Activated naive CD4-positive, alpha-beta T cell treated with anti-CD3 and anti-CD28 coated beads for 36 hours (primary cell): ENCODE measurements around the gene NUDT8. TPM values are rescaled to one million over a fixed set of nuclear protein-coding genes. Genes with fewer than 3 reads are reported as not detected.
"Not testable (repeated sequence)": the region's sequence is repeated elsewhere in the genome, so short reads cannot be mapped to it uniquely, and the experiment has no call there.

Experiments
- CTCF ChIA-PET: fragments of 350-600 bp; sonication (Branson Sonifier 250); formaldehyde crosslinking; loops from one replicate; lab custom pipeline; 2021; ENCODE audit warnings: antibody characterized with exemption; lab: Charles Lee
- DNase-seq: peaks from one replicate; pipeline ENCODE4 v3.0.0-alpha.2; 2020
- H3K27ac Mint-ChIP-seq: one replicate; pipeline ENCODE4 v1.8.0; 2021; ENCODE audit warnings: mild to moderate bottlenecking, mixed read lengths
- H3K27me3 Mint-ChIP-seq: one replicate; pipeline ENCODE4 v1.8.0; 2021; ENCODE audit warnings: low read depth, mixed read lengths
- H3K36me3 Mint-ChIP-seq: one replicate; pipeline ENCODE4 v1.8.0; 2021; ENCODE audit warnings: low read depth, mixed read lengths
- H3K4me1 Mint-ChIP-seq: one replicate; pipeline ENCODE4 v1.8.0; 2021; ENCODE audit warnings: low read depth, mixed read lengths
- H3K4me3 Mint-ChIP-seq: one replicate; pipeline ENCODE4 v1.8.0; 2021; ENCODE audit warnings: mild to moderate bottlenecking, moderate library complexity, mixed read lengths
- H3K9me3 Mint-ChIP-seq: one replicate; pipeline ENCODE4 v1.8.0; 2021; ENCODE audit warnings: mixed read lengths
- intact Hi-C: fragments of 100-400 bp; cut with micrococcal nuclease; formaldehyde crosslinking; loops from one replicate; pipeline ENCODE4 v1.15.1; 2023
- total RNA-seq, 2 experiments: library from RNA; stranded (reverse); gene quantifications; one replicate each; pipeline ENCODE4 v1.2.3, GENCODE V29; 2021

The NUDT8 gene
- total RNA-seq, 2 experiments from 2014 or later: 29.7 to 30.4 TPM

GRCh38 chr11:67618901-67619659, 10.7 kb downstream of the NUDT8 start:
- CTCF ChIA-PET: interaction anchor here (6.0 kb wide), 1 partner anchor 10 kb away, joined by 46 read pairs; the partner anchor contains the start of gene NUDT8
- not testable (repeated sequence) for H3K4me3 Mint-ChIP-seq, H3K27me3 Mint-ChIP-seq, DNase-seq, H3K36me3 Mint-ChIP-seq, H3K9me3 Mint-ChIP-seq, H3K27ac Mint-ChIP-seq
- H3K4me1 Mint-ChIP-seq: peaks cover 12% of the 10 kb centered on the region
- intact Hi-C loops: loop anchor here (10.0 kb wide), 1 partner anchor 416 kb away; the partner anchor contains the start of genes NDUFS8 and TCIRG1

GRCh38 chr11:67617243-67617953, 12.3 kb downstream of the NUDT8 start:
- CTCF ChIA-PET: interaction anchor here (0.6 to 6.0 kb wide), 2 partner anchors 12 to 42 kb away, joined by 3 to 46 read pairs; partner anchors contain the start of gene NUDT8
- Mint-ChIP-seq H3K36me3 (peaks cover 2% of the 10 kb centered on the region), H3K9me3 (no peaks in the 10 kb centered on the region), H3K4me3 (no peak overlapping the region), H3K27me3 (no peaks in the 10 kb centered on the region), H3K4me1 (peaks cover 24% of the 10 kb centered on the region), H3K27ac (no peak overlapping the region)
- intact Hi-C loops: loop anchor here (10.0 kb wide), 1 partner anchor 417 kb away; the partner anchor contains the start of genes NDUFS8 and TCIRG1
- DNase-seq: no peak

- Mint-ChIP-seq H3K4me3 (peak overlapping the region; percentile 38), H3K27ac (no peak overlapping the region), H3K9me3 (no peaks in the 10 kb centered on the region), H3K27me3 (no peaks in the 10 kb centered on the region), H3K36me3 (peaks cover 5% of the 10 kb centered on the region), H3K4me1 (peaks cover 24% of the 10 kb centered on the region)
- CTCF ChIA-PET: interaction anchor here (0.6 to 6.0 kb wide), 5 partner anchors 13 to 64 kb away, joined by 3 to 46 read pairs (median 3); partner anchors contain the start of genes ACY3 and NUDT8
- intact Hi-C loops: loop anchor here (10.0 kb wide), 1 partner anchor 418 kb away; the partner anchor contains the start of genes NDUFS8 and TCIRG1
- no peak for DNase-seq
Observed at GRCh38 chr11:67616431-67617242, 13.1 kb downstream of the NUDT8 start.

GRCh38 chr11:67615728-67616430, 13.9 kb downstream of the NUDT8 start:
- DNase-seq: no peak
- Mint-ChIP-seq H3K36me3 (peaks cover 5% of the 10 kb centered on the region), H3K4me1 (peaks cover 24% of the 10 kb centered on the region), H3K27ac (no peak overlapping the region), H3K27me3 (no peaks in the 10 kb centered on the region), H3K9me3 (no peaks in the 10 kb centered on the region), H3K4me3 (peak overlapping the region; percentile 38)
- intact Hi-C loops: loop anchor here (2.0 to 10.0 kb wide), 2 partner anchors 33 to 419 kb away; partner anchors contain the start of genes GSTP1, NDUFS8 and TCIRG1
- CTCF ChIA-PET: interaction anchor here (0.7 to 6.0 kb wide), 5 partner anchors 14 to 63 kb away, joined by 3 to 46 read pairs (median 3); partner anchors contain the start of gene NUDT8

GRCh38 chr11:67614730-67615714, 14.7 kb downstream of the NUDT8 start:
- no peaks in the 10 kb centered on the region for H3K9me3 Mint-ChIP-seq
- DNase-seq: peak; percentile 75
- H3K27ac Mint-ChIP-seq: peak overlapping the region; percentile 98
- H3K36me3 Mint-ChIP-seq: peaks cover 7% of the 10 kb centered on the region
- intact Hi-C loops: loop anchor here (1.0 to 10.0 kb wide), 5 partner anchors 9 to 420 kb away; partner anchors contain the start of genes GSTP1, NDUFS8, NDUFV1 and TCIRG1
- no peaks in the 10 kb centered on the region for H3K27me3 Mint-ChIP-seq
- H3K4me3 Mint-ChIP-seq: peak overlapping the region; percentile 80
- CTCF ChIA-PET: interaction anchor here (0.9 to 6.0 kb wide), 9 partner anchors 11 to 62 kb away, joined by 3 to 46 read pairs (median 6); partner anchors contain the start of gene NUDT8
- H3K4me1 Mint-ChIP-seq: peaks cover 24% of the 10 kb centered on the region

- peak overlapping the region; percentile 80 for H3K4me3 Mint-ChIP-seq
- peak overlapping the region; percentile 98 for H3K27ac Mint-ChIP-seq
- no peaks in the 10 kb centered on the region for H3K9me3 Mint-ChIP-seq
- intact Hi-C loops: loop anchor here (1.0 to 10.0 kb wide), 5 partner anchors 8 to 421 kb away; partner anchors contain the start of genes GSTP1, NDUFS8, NDUFV1 and TCIRG1
- no peaks in the 10 kb centered on the region for H3K27me3 Mint-ChIP-seq
- CTCF ChIA-PET: interaction anchor here (0.9 to 6.0 kb wide), 9 partner anchors 12 to 45 kb away, joined by 3 to 46 read pairs (median 6); partner anchors contain the start of genes GSTP1 and NUDT8
- peaks cover 11% of the 10 kb centered on the region for H3K36me3 Mint-ChIP-seq
- DNase-seq: peak; percentile 93
- peaks cover 24% of the 10 kb centered on the region for H3K4me1 Mint-ChIP-seq
Observed at GRCh38 chr11:67613960-67614715, 15.6 kb downstream of the NUDT8 start.

- peak overlapping the region; percentile 98 for H3K27ac Mint-ChIP-seq
Observed at GRCh38 chr11:67613313-67613959, 16.3 kb downstream of the NUDT8 start.

GRCh38 chr11:67612751-67613150, 17.0 kb downstream of the NUDT8 start:
- Mint-ChIP-seq H3K9me3 (no peaks in the 10 kb centered on the region), H3K27ac (peak overlapping the region; percentile 98), H3K27me3 (no peaks in the 10 kb centered on the region), H3K4me1 (peaks cover 36% of the 10 kb centered on the region), H3K36me3 (peaks cover 20% of the 10 kb centered on the region), H3K4me3 (no peak overlapping the region)
- intact Hi-C loops: loop anchor here (10.0 kb wide), 1 partner anchor 422 kb away; the partner anchor contains the start of genes NDUFS8 and TCIRG1
- CTCF ChIA-PET: interaction anchor here (1.5 kb wide), 1 partner anchor 29 kb away, joined by 8 read pairs; the partner anchor contains the start of gene GSTP1
- no peak for DNase-seq

More at GRCh38 chr11:67613313-67613959, 16.3 kb downstream of the NUDT8 start:
- H3K27me3 Mint-ChIP-seq: no peaks in the 10 kb centered on the region
- CTCF ChIA-PET: interaction anchor here (1.0 to 6.0 kb wide), 6 partner anchors 13 to 42 kb away, joined by 3 to 46 read pairs (median 6); partner anchors contain the start of genes GSTP1 and NUDT8
- no peaks in the 10 kb centered on the region for H3K9me3 Mint-ChIP-seq
- peaks cover 29% of the 10 kb centered on the region for H3K4me1 Mint-ChIP-seq
- H3K4me3 Mint-ChIP-seq: peak overlapping the region; percentile 80
- intact Hi-C loops: loop anchor here (10.0 kb wide), 1 partner anchor 421 kb away; the partner anchor contains the start of genes NDUFS8 and TCIRG1
- no peak for DNase-seq
- peaks cover 17% of the 10 kb centered on the region for H3K36me3 Mint-ChIP-seq
